H9 (cell line): ENCODE measurements around the gene TLDC2. TPM values are rescaled to one million over a fixed set of nuclear protein-coding genes. Genes with fewer than 3 reads are reported as not detected.

ENCODE experiments used
- DNase-seq: peaks from one replicate; pipeline ENCODE4 v3.0.0-alpha.2; 2017
- H2AFZ ChIP-seq: one replicate; pipeline ENCODE4 v1.6.1; 2013; ENCODE audit warnings: mild to moderate bottlenecking, low read length, control low read depth, moderate library complexity
- H2AK5ac ChIP-seq: 2 replicates; pipeline ENCODE4 v1.6.1; 2013; ENCODE audit warnings: low read length, control low read depth, mixed read lengths; ENCODE audit not compliant: insufficient read length
- H2BK120ac ChIP-seq: one replicate; pipeline ENCODE4 v1.6.1; 2013; ENCODE audit warnings: low read depth, mild to moderate bottlenecking, low read length, control low read depth, inconsistent platforms; ENCODE audit not compliant: poor library complexity, severe bottlenecking
- H2BK12ac ChIP-seq: 2 replicates; pipeline ENCODE4 v1.6.1; 2013; ENCODE audit warnings: low read length, control low read depth, mixed read lengths, low read depth; ENCODE audit not compliant: insufficient read length
- H2BK15ac ChIP-seq: 2 replicates; pipeline ENCODE4 v1.6.1; 2013; ENCODE audit warnings: low read depth, low read length, control low read depth
- H2BK20ac ChIP-seq: one replicate; pipeline ENCODE4 v1.6.1; 2013; ENCODE audit warnings: low read depth, mild to moderate bottlenecking, low read length, control low read depth, inconsistent platforms; ENCODE audit not compliant: poor library complexity, severe bottlenecking
- H2BK5ac ChIP-seq: 2 replicates; pipeline ENCODE4 v1.6.1; 2013; ENCODE audit warnings: low read length, control low read depth, mixed read lengths; ENCODE audit not compliant: insufficient read length
- H3K14ac ChIP-seq: 2 replicates; pipeline ENCODE4 v1.6.1; 2013; ENCODE audit warnings: low read length, control low read depth; ENCODE audit not compliant: insufficient read depth
- H3K18ac ChIP-seq: 2 replicates; pipeline ENCODE4 v1.6.1; 2013; ENCODE audit warnings: low read depth, mild to moderate bottlenecking, mixed read lengths, low read length, control low read depth; ENCODE audit not compliant: insufficient read length
- H3K23ac ChIP-seq: 2 replicates; pipeline ENCODE4 v1.6.1; 2013; ENCODE audit warnings: low read length, control low read depth, mixed read lengths, low read depth; ENCODE audit not compliant: insufficient read length
- H3K23me2 ChIP-seq: 2 replicates; pipeline ENCODE4 v1.6.1; 2013; ENCODE audit warnings: low read depth, mild to moderate bottlenecking, mixed read lengths, low read length, control low read depth; ENCODE audit not compliant: insufficient read length, poor library complexity, severe bottlenecking
- H3K27ac ChIP-seq: 2 replicates; pipeline ENCODE4 v1.5.1; 2013; ENCODE audit warnings: low read length, control low read depth, mixed read lengths, low read depth; ENCODE audit not compliant: insufficient read length
- H3K27me3 ChIP-seq: 2 replicates; pipeline ENCODE4 v1.6.1; 2013; ENCODE audit warnings: low read length, control low read depth, inconsistent platforms; ENCODE audit not compliant: insufficient read depth
- H3K4ac ChIP-seq: 2 replicates; pipeline ENCODE4 v1.6.1; 2013; ENCODE audit warnings: low read depth, mild to moderate bottlenecking, control low read depth, inconsistent platforms, low read length, moderate library complexity
- H3K4me1 ChIP-seq: 2 replicates; pipeline ENCODE4 v1.6.1; 2013; ENCODE audit warnings: low read length, control low read depth, inconsistent platforms; ENCODE audit not compliant: insufficient read depth
- H3K4me2 ChIP-seq: 2 replicates; pipeline ENCODE4 v1.6.1; 2013; ENCODE audit warnings: low read length, control low read depth, mixed read lengths; ENCODE audit not compliant: insufficient read length, insufficient read depth
- H3K56ac ChIP-seq: 2 replicates; pipeline ENCODE4 v1.6.1; 2013; ENCODE audit warnings: low read depth, mild to moderate bottlenecking, mixed read lengths, low read length, control low read depth; ENCODE audit not compliant: insufficient read length
- H3K79me1 ChIP-seq: 2 replicates; pipeline ENCODE4 v1.6.1; 2013; ENCODE audit warnings: low read depth, mild to moderate bottlenecking, moderate library complexity, low read length, control low read depth, inconsistent platforms; ENCODE audit not compliant: insufficient read depth, poor library complexity, severe bottlenecking
- H3K79me2 ChIP-seq: 2 replicates; pipeline ENCODE4 v1.6.1; 2013; ENCODE audit warnings: low read length, control low read depth, inconsistent platforms; ENCODE audit not compliant: insufficient read depth
- H3K9ac ChIP-seq: 2 replicates; pipeline ENCODE4 v1.6.1; 2013; ENCODE audit warnings: low read length, control low read depth, mixed read lengths; ENCODE audit not compliant: insufficient read length; ENCODE audit errors: extremely low read depth
- H3K9me3 ChIP-seq: one replicate; pipeline ENCODE4 v1.6.1; 2013; ENCODE audit warnings: low read depth, low read length, inconsistent platforms; ENCODE audit not compliant: control insufficient read depth
- H3T11ph ChIP-seq: one replicate; pipeline ENCODE4 v1.6.1; 2013; ENCODE audit warnings: mild to moderate bottlenecking, low read length, control low read depth, inconsistent platforms
- H4K20me1 ChIP-seq: one replicate; pipeline ENCODE4 v1.6.1; 2013; ENCODE audit not compliant: control insufficient read depth, insufficient read length, insufficient read depth
- H4K5ac ChIP-seq: 2 replicates; pipeline ENCODE4 v1.6.1; 2013; ENCODE audit warnings: low read depth, mild to moderate bottlenecking, mixed read lengths, low read length, control low read depth; ENCODE audit not compliant: insufficient read length
- H4K8ac ChIP-seq: replicated peaks from 2 replicates; pipeline ENCODE4 v1.6.1; 2013; ENCODE audit warnings: low read length, control low read depth, mixed read lengths, low read depth; ENCODE audit not compliant: insufficient read length
- H4K91ac ChIP-seq: 2 replicates; pipeline ENCODE4 v1.6.1; 2013; ENCODE audit warnings: low read depth, mild to moderate bottlenecking, moderate library complexity, mixed read lengths, low read length, control low read depth; ENCODE audit not compliant: insufficient read length
- H3K27ac Mint-ChIP-seq, 3 experiments: 2 replicates in 2 of 3; 3 replicates in 1 of 3; pipeline ENCODE4 v1.8.0; 2020 to 2021; ENCODE audit warnings: mixed read lengths in 3 of 3, mild to moderate bottlenecking in 1 of 3, moderate library complexity in 1 of 3
- H3K27me3 Mint-ChIP-seq: 2 replicates; pipeline ENCODE4 v1.8.0; 2021; ENCODE audit warnings: low read depth, mild to moderate bottlenecking, moderate library complexity, mixed read lengths
- H3K36me3 Mint-ChIP-seq, 3 experiments: 2 replicates in 2 of 3; 3 replicates in 1 of 3; pipeline ENCODE4 v1.8.0; 2020 to 2021; ENCODE audit warnings: low read depth in 3 of 3, mixed read lengths in 3 of 3; ENCODE audit not compliant: insufficient read depth in 1 of 3
- H3K4me1 Mint-ChIP-seq, 2 experiments: 2 replicates each; pipeline ENCODE4 v1.8.0; 2020; ENCODE audit warnings: mixed read lengths in 2 of 2
- H3K4me3 Mint-ChIP-seq, 2 experiments: 2 replicates in 1 of 2; 3 replicates in 1 of 2; pipeline ENCODE4 v1.8.0; 2020 to 2021; ENCODE audit warnings: mild to moderate bottlenecking in 2 of 2, mixed read lengths in 2 of 2, moderate library complexity in 1 of 2
- H3K9me3 Mint-ChIP-seq, 2 experiments: 2 replicates in 1 of 2; 3 replicates in 1 of 2; pipeline ENCODE4 v1.8.0; 2020; ENCODE audit warnings: mild to moderate bottlenecking in 2 of 2, mixed read lengths in 2 of 2, moderate library complexity in 1 of 2
- CTCF ChIP-seq: fragments of 200-600 bp; sonication (generic); conservative IDR thresholded peaks from 3 replicates; pipeline ENCODE4 v1.8.0; 2021; ENCODE audit warnings: antibody characterized with exemption, mild to moderate bottlenecking
- WGBS: extraction: QIAGEN DNeasy Blood & Tissue Kit; methylation state at CpG from one replicate; pipeline ENCODE4 v1.1.7; 2013; ENCODE audit warnings: missing lambda C conversion rate, low lambda C conversion rate, mixed read lengths; ENCODE audit not compliant: insufficient read length; ENCODE audit errors: extremely low coverage; 5-methylcytosine and 5-hydroxymethylcytosine counted together
- total RNA-seq: library from RNA; stranded (reverse); gene quantifications from 2 replicates; pipeline ENCODE4 v1.2.1, GENCODE V29; 2021

The TLDC2 gene
- total RNA-seq, 1 experiment from 2014 or later, result 0.11 TPM

GRCh38 chr20:36878941-36879340, 3.0 kb downstream of the TLDC2 start:
- Histone ChIP-seq H3K4me2 (no peak overlapping the region), H3T11ph (no peak overlapping the region), H2BK5ac (no peak overlapping the region), H4K8ac (no peak overlapping the region), H4K5ac (no peak overlapping the region), H2BK15ac (no peak overlapping the region), H3K23ac (no peak overlapping the region), H3K27ac (no peak overlapping the region), H3K9ac (no peak overlapping the region), H3K14ac (no peak overlapping the region), H2BK120ac (no peak overlapping the region), H4K91ac (no peak overlapping the region), H2AFZ (no peak overlapping the region), H3K18ac (no peak overlapping the region), H3K4ac (no peak overlapping the region), H3K4me1 (no peaks in the 10 kb centered on the region; the same call in 1 of the 2 replicates), H3K79me2 (no peaks in the 10 kb centered on the region), H2BK20ac (no peak overlapping the region), H3K23me2 (no peaks in the 10 kb centered on the region), H3K56ac (no peak overlapping the region), H3K9me3 (no peaks in the 10 kb centered on the region), H3K27me3 (no peaks in the 10 kb centered on the region), H2AK5ac (no peak overlapping the region), H4K20me1 (no peaks in the 10 kb centered on the region), H2BK12ac (no peak overlapping the region), H3K79me1 (no peaks in the 10 kb centered on the region)
- no peaks in the 10 kb centered on the region for H3K4me1 Mint-ChIP-seq
- no peaks in the 10 kb centered on the region for H3K9me3 Mint-ChIP-seq
- H3K36me3 Mint-ChIP-seq, result no peaks in the 10 kb centered on the region
- no peak for TF ChIP-seq CTCF
- no peak overlapping the region for H3K4me3 Mint-ChIP-seq
- peak overlapping the region in 1 of 3 experiments; percentile 59; a peak in 1 of 7 replicates for H3K27ac Mint-ChIP-seq
- peaks cover 7% of the 10 kb centered on the region; the same call in 1 of the 2 replicates for H3K27me3 Mint-ChIP-seq
- DNase-seq, result no peak
- WGBS, result no CpG with 5 or more reads among the region's 10 CpGs
